Body of pancreas (tissue), 4 donors: ENCODE data around the gene CAMK1G. TPM values are rescaled to one million over a fixed set of nuclear protein-coding genes. Genes with fewer than 3 reads are reported as not detected.

ENCODE experiments used
- ATAC-seq: fragments of 150-250 bp; one replicate; pipeline ENCODE4 v1.9.1; 2016
- DNase-seq, 4 donors: peaks; one replicate each; pipeline ENCODE4 v3.0.0-alpha.2; 2019
- H3K27ac ChIP-seq, 4 donors: fragments of 200-600 bp; sonication (generic); 1 replicate in 3 of 4; 2 replicates in 1 of 4; pipeline versions ENCODE4 v1.5.1 to v1.6.1; 2016 to 2019; ENCODE audit warnings: mild to moderate bottlenecking in 1 of 4, mixed read lengths in 1 of 4, moderate library complexity in 1 of 4
- H3K27me3 ChIP-seq, 2 donors: fragments of 200-600 bp; sonication (generic); one replicate each; pipeline ENCODE4 v1.6.0; 2016; ENCODE audit warnings: mild to moderate bottlenecking in 1 of 2
- H3K36me3 ChIP-seq, 2 donors: fragments of 200-600 bp; sonication (generic); replicated peaks in 1 of 2; 2 replicates each; pipeline ENCODE4 v1.5.1; 2016; ENCODE audit warnings: low read depth in 2 of 2; ENCODE audit not compliant: insufficient read depth in 1 of 2
- H3K4me1 ChIP-seq: fragments of 200-600 bp; sonication (generic); one replicate; pipeline ENCODE4 v1.6.0; 2016
- H3K4me3 ChIP-seq, 2 donors: fragments of 200-600 bp; sonication (generic); 1 replicate in 1 of 2; 2 replicates in 1 of 2; pipeline ENCODE4 v1.5.1; 2016 to 2019
- H3K9me3 ChIP-seq, 3 donors: fragments of 200-600 bp; sonication (generic); 1 replicate in 2 of 3; 2 replicates in 1 of 3; pipeline ENCODE4 v1.5.1; 2016
- POLR2A ChIP-seq, 3 donors: fragments of 450-650 bp; IDR thresholded peaks; one replicate each; pipeline ENCODE4 v1.6.1; 2016; ENCODE audit warnings: antibody characterized with exemption in 3 of 3, mild to moderate bottlenecking in 2 of 3
- whole genome bisulfite sequencing, 2 donors: methylation state at CpG; one replicate each; pipeline ENCODE4 v1.1.5; 2017; 5-methylcytosine and 5-hydroxymethylcytosine counted together
- intact Hi-C: fragments of 100-400 bp; cut with DNase I; formaldehyde crosslinking; loops from one replicate; pipeline ENCODE4 v1.15.1; 2023
- total RNA-seq, 2 donors: library from RNA; depleted of rRNA; stranded (reverse); fragments of >200 nt; gene quantifications; one replicate each; pipeline ENCODE4 v1.1.0, GENCODE V29; 2016
- TF ChIP-seq, protein P1 (sequence below), 7 experiments: fragments of 450-650 bp in 4 of 7; fragments of 200-600 bp in 3 of 7; sonication (generic) in 3 of 7; IDR thresholded peaks; one replicate each; pipeline ENCODE4 v1.5.1; 2016 to 2019; ENCODE audit warnings: antibody characterized with exemption in 7 of 7

CAMK1G gene
- total RNA-seq, 2 donors from 2014 or later: 0.33 TPM; not detected in 1

DNA sequence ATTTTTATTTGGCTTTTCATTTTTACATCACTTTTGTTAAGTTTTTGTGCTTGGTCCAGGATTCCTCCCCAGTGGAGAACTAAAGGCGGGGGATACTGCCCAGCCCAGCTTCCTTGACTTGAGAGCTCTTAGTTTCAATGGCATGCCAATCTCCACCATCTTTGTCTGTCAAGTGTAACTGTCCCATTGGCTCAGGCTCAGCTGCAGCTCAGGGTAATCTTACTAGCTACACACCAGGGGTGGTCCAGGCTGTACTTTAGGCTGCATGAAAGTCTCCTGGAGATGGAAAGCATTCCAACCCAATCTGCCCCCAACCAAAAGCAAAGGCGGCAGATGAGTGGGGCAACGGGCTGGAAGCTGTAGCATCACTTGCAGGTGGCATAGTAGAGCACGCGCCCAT lies 31.4 kb downstream of the CAMK1G start:
- Histone ChIP-seq H3K4me3 (no peak overlapping the region), H3K27ac (no peak overlapping the region), H3K4me1 (no peaks in the 10 kb centered on the region), H3K36me3 (no peaks in the 10 kb centered on the region), H3K27me3 (no peaks in the 10 kb centered on the region), H3K9me3 (no peaks in the 10 kb centered on the region)
- ATAC-seq: no peak
- intact Hi-C loops: no loop called here
- DNase-seq: no peak
- 94 to 100% methylated on average over 3 to 5 of the region's 5 CpGs for WGBS, 2 donors
- TF ChIP-seq, protein P1, sequence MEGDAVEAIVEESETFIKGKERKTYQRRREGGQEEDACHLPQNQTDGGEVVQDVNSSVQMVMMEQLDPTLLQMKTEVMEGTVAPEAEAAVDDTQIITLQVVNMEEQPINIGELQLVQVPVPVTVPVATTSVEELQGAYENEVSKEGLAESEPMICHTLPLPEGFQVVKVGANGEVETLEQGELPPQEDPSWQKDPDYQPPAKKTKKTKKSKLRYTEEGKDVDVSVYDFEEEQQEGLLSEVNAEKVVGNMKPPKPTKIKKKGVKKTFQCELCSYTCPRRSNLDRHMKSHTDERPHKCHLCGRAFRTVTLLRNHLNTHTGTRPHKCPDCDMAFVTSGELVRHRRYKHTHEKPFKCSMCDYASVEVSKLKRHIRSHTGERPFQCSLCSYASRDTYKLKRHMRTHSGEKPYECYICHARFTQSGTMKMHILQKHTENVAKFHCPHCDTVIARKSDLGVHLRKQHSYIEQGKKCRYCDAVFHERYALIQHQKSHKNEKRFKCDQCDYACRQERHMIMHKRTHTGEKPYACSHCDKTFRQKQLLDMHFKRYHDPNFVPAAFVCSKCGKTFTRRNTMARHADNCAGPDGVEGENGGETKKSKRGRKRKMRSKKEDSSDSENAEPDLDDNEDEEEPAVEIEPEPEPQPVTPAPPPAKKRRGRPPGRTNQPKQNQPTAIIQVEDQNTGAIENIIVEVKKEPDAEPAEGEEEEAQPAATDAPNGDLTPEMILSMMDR (IDR thresholded peaks at IDR 0.05): no peak
- TF ChIP-seq POLR2A (IDR thresholded peaks at IDR 0.05): no peak

GRCh38 chr1:209616366-209617046 lies 33.0 kb downstream of the CAMK1G start:
- DNase-seq (no peak), ATAC-seq (no peak)
- Histone ChIP-seq H3K4me1 (peaks cover 9% of the 10 kb centered on the region), H3K9me3 (no peaks in the 10 kb centered on the region), H3K27me3 (no peaks in the 10 kb centered on the region), H3K36me3 (no peaks in the 10 kb centered on the region), H3K4me3 (no peak overlapping the region), H3K27ac (no peak overlapping the region)
- 93 to 96% methylated on average over 5 of the region's 5 CpGs for WGBS, 2 donors
- intact Hi-C loops: no loop called here
- no peak for TF ChIP-seq POLR2A (IDR thresholded peaks at IDR 0.05)
- TF ChIP-seq, protein P1 (IDR thresholded peaks at IDR 0.05): no peak

DNA sequence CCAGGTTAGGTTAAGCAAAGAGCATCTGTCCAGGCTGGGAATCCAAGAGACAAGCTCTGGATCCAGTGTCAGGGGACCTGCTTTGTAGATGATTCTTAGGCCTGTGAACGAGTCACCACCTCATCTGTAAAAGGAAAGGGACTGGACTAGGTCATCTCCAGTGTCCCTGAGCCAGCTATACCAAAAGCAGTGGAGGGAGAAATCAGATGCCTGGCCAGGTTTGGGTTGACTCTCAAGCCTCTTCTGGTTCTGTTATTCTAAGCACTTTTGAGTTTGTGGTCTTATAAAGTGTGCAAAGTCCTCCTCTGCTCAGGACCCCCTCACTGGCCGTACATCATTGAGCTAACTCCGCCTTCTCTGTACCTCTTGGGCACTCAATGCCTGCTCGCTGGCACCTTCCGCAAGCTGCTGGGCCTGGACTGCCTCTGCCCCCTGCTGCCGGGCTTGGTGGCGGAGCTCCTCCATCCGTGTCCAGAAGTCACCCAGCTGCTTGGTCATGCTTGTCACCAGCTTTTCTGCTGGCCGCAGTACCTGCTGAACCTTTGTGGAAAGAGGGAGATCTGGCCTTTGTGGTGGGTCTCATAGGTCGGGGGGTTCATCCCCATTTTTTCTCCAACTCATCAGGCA lies 33.6 kb downstream of the CAMK1G start:
- no peak overlapping the region for H3K27ac ChIP-seq
- no peaks in the 10 kb centered on the region for H3K27me3 ChIP-seq
- DNase-seq: no peak
- no peaks in the 10 kb centered on the region for H3K36me3 ChIP-seq
- intact Hi-C loops: no loop called here
- H3K4me1 ChIP-seq: peaks cover 16% of the 10 kb centered on the region
- no peak for ATAC-seq
- TF ChIP-seq, protein P1 (IDR thresholded peaks at IDR 0.05): no peak
- no peak for TF ChIP-seq POLR2A (IDR thresholded peaks at IDR 0.05)
- H3K4me3 ChIP-seq: no peak overlapping the region
- 85 to 91% methylated on average over 10 of the region's 10 CpGs for WGBS, 2 donors
- no peaks in the 10 kb centered on the region for H3K9me3 ChIP-seq

DNA sequence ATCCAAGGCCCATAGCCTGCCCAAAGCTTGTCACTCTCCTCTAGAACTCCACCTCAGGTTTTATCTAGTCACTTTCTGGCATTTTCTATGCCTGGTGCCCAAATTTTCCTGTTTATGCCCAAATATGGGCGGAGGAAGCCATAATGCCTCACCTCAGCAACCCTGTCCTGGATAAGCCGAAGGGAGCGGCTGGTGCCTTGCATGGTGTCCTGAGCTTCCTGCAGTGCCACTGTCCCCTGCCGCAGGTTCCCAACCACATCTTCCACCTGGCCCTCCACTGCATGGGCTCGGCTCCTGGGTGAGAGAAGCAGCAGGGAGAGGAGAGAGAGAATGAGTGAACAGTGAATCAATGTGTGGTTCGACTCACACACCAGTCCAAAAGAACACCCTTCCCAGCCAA lies 34.2 kb downstream of the CAMK1G start:
- intact Hi-C loops: no loop called here
- no peak for TF ChIP-seq POLR2A (IDR thresholded peaks at IDR 0.05)
- TF ChIP-seq, protein P1 (IDR thresholded peaks at IDR 0.05): no peak
- Histone ChIP-seq H3K4me3 (no peak overlapping the region), H3K4me1 (peaks cover 18% of the 10 kb centered on the region), H3K27ac (no peak overlapping the region), H3K36me3 (no peaks in the 10 kb centered on the region), H3K9me3 (no peaks in the 10 kb centered on the region), H3K27me3 (no peaks in the 10 kb centered on the region)
- DNase-seq: no peak
- 88 to 93% methylated on average over 6 of the region's 6 CpGs for WGBS, 2 donors
- no peak for ATAC-seq

DNA sequence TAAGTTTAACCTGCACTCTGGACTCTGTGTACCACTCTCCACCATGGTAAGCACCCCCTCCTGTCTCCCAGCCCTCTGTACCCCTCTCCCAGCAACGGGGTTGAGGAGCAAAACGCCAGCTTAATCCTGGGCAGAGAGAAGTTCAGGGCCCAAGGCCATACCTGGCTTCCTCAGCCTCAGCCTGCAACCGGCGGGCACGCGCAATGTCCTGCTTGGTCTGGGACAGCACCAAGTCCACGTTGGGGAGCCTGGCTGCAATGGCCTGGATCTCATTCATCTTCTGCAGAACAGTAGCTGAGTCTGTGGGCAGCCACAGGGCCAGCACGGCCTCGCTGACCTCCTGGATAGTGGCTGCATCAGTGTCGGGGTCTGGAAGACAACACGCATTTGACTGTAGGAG lies 34.8 kb downstream of the CAMK1G start:
- Histone ChIP-seq H3K36me3 (no peaks in the 10 kb centered on the region), H3K4me1 (peaks cover 18% of the 10 kb centered on the region), H3K27me3 (no peaks in the 10 kb centered on the region), H3K27ac (no peak overlapping the region), H3K9me3 (no peaks in the 10 kb centered on the region), H3K4me3 (no peak overlapping the region)
- no peak for TF ChIP-seq POLR2A (IDR thresholded peaks at IDR 0.05)
- TF ChIP-seq, protein P1 (IDR thresholded peaks at IDR 0.05): no peak
- DNase-seq (no peak), ATAC-seq (no peak)
- WGBS, 2 donors: 91 to 93% methylated on average over 5 to 11 of the region's 11 CpGs
- intact Hi-C loops: no loop called here
